CD4-positive, alpha-beta memory T cell (primary cell): ENCODE results near the gene ASTN2. TPM values are rescaled to one million over a fixed set of nuclear protein-coding genes. Genes with fewer than 3 reads are reported as not detected.

Experiments
- CTCF ChIA-PET: fragments of 350-600 bp; sonication (Branson Sonifier 250); formaldehyde crosslinking; loops from one replicate; lab custom pipeline; 2021; ENCODE audit warnings: inconsistent platforms; ENCODE audit not compliant: partially characterized antibody; lab: Charles Lee
- POLR2A ChIA-PET: fragments of 350-600 bp; sonication (Branson Sonifier 250); formaldehyde crosslinking; loops from one replicate; lab custom pipeline; 2021; ENCODE audit not compliant: partially characterized antibody; lab: Charles Lee
- DNase-seq, 5 donors: peaks; one replicate each; pipeline versions ENCODE4 v3.0.0 to v3.0.0-alpha.2; 2020 to 2022; ENCODE audit warnings: mixed read lengths in 1 of 5
- H3K27ac ChIP-seq: one replicate; pipeline ENCODE4 v1.7.0; 2013; ENCODE audit warnings: low read depth, low read length
- H3K27me3 ChIP-seq: 2 replicates; pipeline ENCODE4 v1.7.0; 2013; ENCODE audit warnings: mild to moderate bottlenecking, low read length, moderate library complexity; ENCODE audit not compliant: insufficient read depth
- H3K36me3 ChIP-seq: 2 replicates; pipeline ENCODE4 v1.7.0; 2013; ENCODE audit warnings: mild to moderate bottlenecking, low read length, moderate library complexity; ENCODE audit not compliant: insufficient read depth
- H3K4me1 ChIP-seq: 2 replicates; pipeline ENCODE4 v1.7.0; 2013; ENCODE audit warnings: mild to moderate bottlenecking, low read length, moderate library complexity; ENCODE audit not compliant: insufficient read depth
- H3K4me3 ChIP-seq, 2 donors: one replicate each; pipeline ENCODE4 v1.7.0; 2013; ENCODE audit warnings: low read length in 2 of 2, mild to moderate bottlenecking in 1 of 2
- H3K9me3 ChIP-seq, 2 donors: one replicate each; pipeline ENCODE4 v1.7.0; 2013; ENCODE audit warnings: low read length in 2 of 2, control low read depth in 1 of 2; ENCODE audit not compliant: control insufficient read depth in 1 of 2
- H3K27ac Mint-ChIP-seq, 7 donors: one replicate each; pipeline ENCODE4 v1.8.0; 2020 to 2021; ENCODE audit warnings: mixed read lengths in 7 of 7, mild to moderate bottlenecking in 6 of 7, inconsistent platforms in 3 of 7, moderate library complexity in 3 of 7
- H3K27me3 Mint-ChIP-seq, 2 donors: one replicate each; pipeline ENCODE4 v1.8.0; 2020 to 2021; ENCODE audit warnings: mixed read lengths in 2 of 2
- H3K36me3 Mint-ChIP-seq, 2 donors: one replicate each; pipeline ENCODE4 v1.8.0; 2020 to 2021; ENCODE audit warnings: mixed read lengths in 2 of 2, inconsistent platforms in 1 of 2, mild to moderate bottlenecking in 1 of 2
- H3K4me1 Mint-ChIP-seq, 4 donors: one replicate each; pipeline ENCODE4 v1.8.0; 2020 to 2021; ENCODE audit warnings: mixed read lengths in 4 of 4, mild to moderate bottlenecking in 1 of 4
- H3K4me3 Mint-ChIP-seq, 8 donors: one replicate each; pipeline ENCODE4 v1.8.0; 2020 to 2021; ENCODE audit warnings: mixed read lengths in 8 of 8, mild to moderate bottlenecking in 7 of 8, moderate library complexity in 6 of 8, inconsistent platforms in 3 of 8
- H3K9me3 Mint-ChIP-seq, 8 donors: one replicate each; pipeline ENCODE4 v1.8.0; 2020 to 2021; ENCODE audit warnings: mixed read lengths in 8 of 8, mild to moderate bottlenecking in 5 of 8, inconsistent platforms in 3 of 8, moderate library complexity in 1 of 8
- intact Hi-C: fragments of 100-400 bp; cut with micrococcal nuclease; formaldehyde crosslinking; loops from one replicate; pipeline ENCODE4 v1.15.1; 2023
- polyA plus RNA-seq, 2 donors: library from polyadenylated mRNA; unstranded; fragments of 300-500 nt; fragmentation: Illumina TruSeq; gene quantifications; one replicate each; pipeline ENCODE4 v1.2.3, GENCODE V29; 2021
- total RNA-seq, 2 experiments: library from RNA; stranded (reverse); gene quantifications; one replicate each; pipeline ENCODE4 v1.2.3, GENCODE V29; 2021

The ASTN2 gene
- total and polyA plus RNA-seq, 4 experiments from 2014 or later: 2.7 to 5.9 (median 4.8) TPM

DNA sequence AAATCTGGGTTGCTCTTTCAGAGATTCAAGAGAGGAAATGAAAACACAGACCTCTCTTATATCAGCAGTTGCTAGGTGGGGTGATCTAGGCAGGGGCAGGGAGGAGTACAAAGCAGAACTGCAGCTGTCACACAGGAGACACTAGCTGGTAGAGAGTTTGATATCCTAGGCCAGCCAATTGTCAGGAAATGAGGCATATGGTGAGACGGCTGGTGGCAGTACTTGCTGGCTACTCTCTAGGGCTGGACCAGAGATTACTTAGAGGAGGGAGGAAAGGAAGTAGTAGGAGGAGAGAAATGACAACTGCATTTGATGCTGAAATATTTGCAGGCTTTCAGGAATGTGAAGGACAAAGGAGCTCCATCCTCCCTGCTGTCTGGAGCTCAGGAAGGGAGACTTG, 614.0 kb downstream of the ASTN2 start:
- peaks cover 6 to 10% of the 10 kb centered on the region in 2 donors for H3K27me3 Mint-ChIP-seq
- no peak for DNase-seq
- no peaks in the 10 kb centered on the region for H3K4me1 Mint-ChIP-seq
- H3K27ac ChIP-seq: no peak overlapping the region
- intact Hi-C loops: no loop called here
- CTCF ChIA-PET: no interaction called here
- POLR2A ChIA-PET: no interaction called here
- H3K36me3 ChIP-seq: no peaks in the 10 kb centered on the region
- H3K4me3 Mint-ChIP-seq: no peak overlapping the region
- no peaks in the 10 kb centered on the region for H3K9me3 ChIP-seq
- no peak overlapping the region for H3K27ac Mint-ChIP-seq
- H3K27me3 ChIP-seq: no peaks in the 10 kb centered on the region
- no peaks in the 10 kb centered on the region for H3K36me3 Mint-ChIP-seq
- H3K4me3 ChIP-seq: no peak overlapping the region
- H3K9me3 Mint-ChIP-seq: no peaks in the 10 kb centered on the region
- H3K4me1 ChIP-seq: no peaks in the 10 kb centered on the region

DNA sequence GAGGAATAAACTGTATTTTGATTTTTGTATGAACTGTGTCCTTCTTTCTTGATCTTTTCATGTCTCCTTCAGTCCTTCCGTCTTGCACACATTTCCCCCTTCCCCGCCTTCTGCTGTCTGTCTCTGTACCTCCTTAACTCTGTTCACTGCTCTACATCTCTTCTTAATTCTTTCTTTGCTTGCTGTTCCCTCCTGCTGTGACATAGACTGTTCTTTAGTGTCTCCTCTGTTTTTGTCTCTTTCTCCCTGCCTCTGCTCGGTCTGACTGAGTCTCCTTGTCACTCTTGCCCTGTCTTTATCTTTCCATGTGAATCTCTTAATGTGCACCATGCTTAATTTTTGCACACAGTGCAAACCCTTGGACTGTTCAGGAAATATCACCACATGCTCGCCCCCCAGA, 614.8 kb downstream of the ASTN2 start:
- intact Hi-C loops: no loop called here
- Mint-ChIP-seq H3K27ac (no peak overlapping the region), H3K4me3 (peak overlapping the region in 1 of 8 donors; percentile 7), H3K36me3 (no peaks in the 10 kb centered on the region), H3K4me1 (no peaks in the 10 kb centered on the region), H3K9me3 (no peaks in the 10 kb centered on the region), H3K27me3 (peaks cover 7 to 10% of the 10 kb centered on the region in 2 donors)
- ChIA-PET CTCF (no interaction called here), POLR2A (no interaction called here)
- Histone ChIP-seq H3K27ac (no peak overlapping the region), H3K9me3 (no peaks in the 10 kb centered on the region), H3K27me3 (no peaks in the 10 kb centered on the region), H3K4me1 (no peaks in the 10 kb centered on the region), H3K36me3 (no peaks in the 10 kb centered on the region), H3K4me3 (no peak overlapping the region)
- no peak for DNase-seq

DNA sequence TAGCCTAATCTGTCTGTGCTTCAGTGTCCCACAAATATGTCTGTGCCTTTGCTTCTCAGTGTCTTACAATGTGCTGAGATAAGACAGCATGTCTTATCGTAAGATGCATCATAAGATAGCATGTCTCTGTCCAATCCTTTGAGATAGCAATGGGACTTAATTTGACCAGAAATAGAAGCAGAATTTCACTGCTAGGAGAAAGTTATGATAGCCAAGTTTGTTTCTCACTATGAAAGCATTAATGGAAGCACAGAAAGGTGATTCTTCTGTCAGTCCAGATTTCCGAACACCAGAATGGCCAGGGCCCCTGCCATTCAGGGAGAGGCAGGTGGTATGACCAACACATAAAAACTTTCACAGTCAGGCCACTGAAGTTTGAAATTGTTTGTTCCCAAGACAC, 616.3 kb downstream of the ASTN2 start:
- H3K27ac Mint-ChIP-seq: no peak overlapping the region
- no peaks in the 10 kb centered on the region for H3K9me3 ChIP-seq
- H3K36me3 ChIP-seq: no peaks in the 10 kb centered on the region
- no peaks in the 10 kb centered on the region for H3K9me3 Mint-ChIP-seq
- no peaks in the 10 kb centered on the region for H3K4me1 Mint-ChIP-seq
- intact Hi-C loops: no loop called here
- H3K4me3 ChIP-seq: no peak overlapping the region
- no peaks in the 10 kb centered on the region for H3K27me3 ChIP-seq
- ChIA-PET POLR2A (no interaction called here), CTCF (no interaction called here)
- no peaks in the 10 kb centered on the region for H3K4me1 ChIP-seq
- no peak overlapping the region for H3K4me3 Mint-ChIP-seq
- DNase-seq: no peak
- no peaks in the 10 kb centered on the region for H3K36me3 Mint-ChIP-seq
- H3K27ac ChIP-seq: no peak overlapping the region
- H3K27me3 Mint-ChIP-seq: peaks cover 10 to 13% of the 10 kb centered on the region in 2 donors

- Mint-ChIP-seq H3K4me3 (no peak overlapping the region), H3K36me3 (no peaks in the 10 kb centered on the region), H3K27me3 (peaks cover 10 to 12% of the 10 kb centered on the region in 2 donors), H3K9me3 (no peaks in the 10 kb centered on the region), H3K27ac (no peak overlapping the region), H3K4me1 (no peaks in the 10 kb centered on the region)
- DNase-seq: no peak
- H3K4me3 ChIP-seq: no peak overlapping the region
- H3K27me3 ChIP-seq: no peaks in the 10 kb centered on the region
- ChIA-PET POLR2A (no interaction called here), CTCF (no interaction called here)
- intact Hi-C loops: no loop called here
- H3K9me3 ChIP-seq: no peaks in the 10 kb centered on the region
- no peaks in the 10 kb centered on the region for H3K36me3 ChIP-seq
- no peaks in the 10 kb centered on the region for H3K4me1 ChIP-seq
- no peak overlapping the region for H3K27ac ChIP-seq
Observed at GRCh38 chr9:116797276-116797675, 617.6 kb downstream of the ASTN2 start.

- H3K36me3 ChIP-seq: no peaks in the 10 kb centered on the region
- intact Hi-C loops: no loop called here
- Mint-ChIP-seq H3K4me1 (no peaks in the 10 kb centered on the region), H3K4me3 (no peak overlapping the region), H3K27ac (no peak overlapping the region), H3K36me3 (no peaks in the 10 kb centered on the region), H3K9me3 (no peaks in the 10 kb centered on the region), H3K27me3 (peaks cover 9 to 12% of the 10 kb centered on the region in 2 donors)
- H3K9me3 ChIP-seq: no peaks in the 10 kb centered on the region
- ChIA-PET CTCF (no interaction called here), POLR2A (no interaction called here)
- H3K4me3 ChIP-seq: no peak overlapping the region
- no peak overlapping the region for H3K27ac ChIP-seq
- no peaks in the 10 kb centered on the region for H3K27me3 ChIP-seq
- no peak for DNase-seq
- no peaks in the 10 kb centered on the region for H3K4me1 ChIP-seq
Observed at GRCh38 chr9:116796669-116797068, 618.2 kb downstream of the ASTN2 start.

GRCh38 chr9:116795821-116796220, 619.0 kb downstream of the ASTN2 start:
- DNase-seq: no peak
- no peak overlapping the region for H3K27ac Mint-ChIP-seq
- no peaks in the 10 kb centered on the region for H3K9me3 Mint-ChIP-seq
- peaks cover 9 to 11% of the 10 kb centered on the region in 2 donors for H3K27me3 Mint-ChIP-seq
- H3K4me3 Mint-ChIP-seq: no peak overlapping the region
- Histone ChIP-seq H3K27me3 (no peaks in the 10 kb centered on the region), H3K27ac (no peak overlapping the region), H3K4me3 (no peak overlapping the region), H3K36me3 (no peaks in the 10 kb centered on the region), H3K4me1 (no peaks in the 10 kb centered on the region), H3K9me3 (no peaks in the 10 kb centered on the region)
- no peaks in the 10 kb centered on the region for H3K36me3 Mint-ChIP-seq
- POLR2A ChIA-PET: no interaction called here
- H3K4me1 Mint-ChIP-seq: no peaks in the 10 kb centered on the region
- intact Hi-C loops: no loop called here
- CTCF ChIA-PET: no interaction called here

DNA sequence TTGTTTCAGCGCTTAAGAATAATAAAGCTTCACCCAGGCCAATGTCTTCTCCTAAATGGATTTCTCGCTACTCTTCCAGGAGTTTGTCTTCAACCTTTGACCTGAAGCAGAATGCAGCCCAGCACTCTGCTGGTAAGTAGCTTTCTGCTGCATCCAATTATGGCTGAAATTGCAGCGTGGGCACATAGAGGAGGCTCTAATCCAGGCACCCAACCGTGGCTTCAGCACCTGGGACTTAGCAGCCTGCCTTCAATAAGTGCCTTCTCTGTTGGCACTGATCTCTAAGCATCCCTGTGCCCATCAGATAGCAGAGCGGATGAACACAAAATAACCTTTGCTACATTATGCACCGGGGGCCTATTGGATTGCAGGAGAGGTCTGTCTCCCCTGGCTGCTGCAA, 622.6 kb downstream of the ASTN2 start:
- no peak overlapping the region for H3K4me3 Mint-ChIP-seq

DNA sequence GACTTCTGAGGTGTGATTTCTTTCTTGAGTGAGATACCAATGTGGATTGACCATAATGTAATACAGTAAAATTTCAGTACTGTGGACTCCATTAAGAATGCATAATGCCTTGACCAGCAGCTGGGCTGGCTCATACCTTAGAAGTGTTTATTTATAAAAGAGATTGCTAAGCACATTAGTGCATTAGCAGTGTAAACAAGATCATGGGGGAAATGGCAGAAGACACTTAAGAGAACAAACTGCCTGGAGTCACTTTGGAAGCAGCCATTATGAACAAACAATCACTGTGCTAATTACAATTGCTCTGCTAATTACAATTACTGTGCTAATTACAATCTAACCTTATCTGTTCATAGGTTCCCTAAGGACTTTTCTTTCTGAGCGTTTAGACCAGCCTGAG, 623.5 kb downstream of the ASTN2 start:
- H3K9me3 ChIP-seq: no peaks in the 10 kb centered on the region
- H3K4me1 ChIP-seq: no peaks in the 10 kb centered on the region
- CTCF ChIA-PET: no interaction called here
- Mint-ChIP-seq H3K27ac (no peak overlapping the region), H3K36me3 (no peaks in the 10 kb centered on the region), H3K9me3 (no peaks in the 10 kb centered on the region), H3K27me3 (peaks cover 4 to 5% of the 10 kb centered on the region in 2 donors), H3K4me3 (no peak overlapping the region), H3K4me1 (no peaks in the 10 kb centered on the region)
- POLR2A ChIA-PET: no interaction called here
- no peaks in the 10 kb centered on the region for H3K36me3 ChIP-seq
- intact Hi-C loops: no loop called here
- no peak overlapping the region for H3K27ac ChIP-seq
- H3K4me3 ChIP-seq: no peak overlapping the region
- H3K27me3 ChIP-seq: no peaks in the 10 kb centered on the region
- DNase-seq: no peak

More for the DNA sequence above, 622.6 kb downstream of the ASTN2 start:
- Histone ChIP-seq H3K4me3 (no peak overlapping the region), H3K4me1 (no peaks in the 10 kb centered on the region), H3K36me3 (no peaks in the 10 kb centered on the region), H3K9me3 (no peaks in the 10 kb centered on the region), H3K27me3 (no peaks in the 10 kb centered on the region), H3K27ac (no peak overlapping the region)
- H3K27ac Mint-ChIP-seq: no peak overlapping the region
- H3K27me3 Mint-ChIP-seq: peaks cover 3 to 5% of the 10 kb centered on the region in 2 donors
- POLR2A ChIA-PET: no interaction called here
- no peaks in the 10 kb centered on the region for H3K4me1 Mint-ChIP-seq
- H3K9me3 Mint-ChIP-seq: no peaks in the 10 kb centered on the region
- no peaks in the 10 kb centered on the region for H3K36me3 Mint-ChIP-seq
- no peak for DNase-seq
- CTCF ChIA-PET: no interaction called here
- intact Hi-C loops: no loop called here
